A673 (cell line): ENCODE measurements around the gene KDM8.

Experiments used
- EZH2 ChIP-seq: fragments of 200-600 bp; sonication (generic); IDR thresholded peaks from 2 replicates; pipeline ENCODE4 v1.6.1; 2017; ENCODE audit warnings: borderline replicate concordance, low read depth, mild to moderate bottlenecking, mixed read lengths, antibody characterized with exemption, low read length; ENCODE audit not compliant: poor library complexity, severe bottlenecking
- TF ChIP-seq, protein P1 (sequence below): fragments of 300-800, 200-600 bp; sonication (generic); conservative IDR thresholded peaks from 2 replicates; pipeline ENCODE4 v1.5.1; 2017; ENCODE audit warnings: low read depth, mild to moderate bottlenecking, antibody characterized with exemption, low read length, moderate library complexity, mixed read lengths

DNA sequence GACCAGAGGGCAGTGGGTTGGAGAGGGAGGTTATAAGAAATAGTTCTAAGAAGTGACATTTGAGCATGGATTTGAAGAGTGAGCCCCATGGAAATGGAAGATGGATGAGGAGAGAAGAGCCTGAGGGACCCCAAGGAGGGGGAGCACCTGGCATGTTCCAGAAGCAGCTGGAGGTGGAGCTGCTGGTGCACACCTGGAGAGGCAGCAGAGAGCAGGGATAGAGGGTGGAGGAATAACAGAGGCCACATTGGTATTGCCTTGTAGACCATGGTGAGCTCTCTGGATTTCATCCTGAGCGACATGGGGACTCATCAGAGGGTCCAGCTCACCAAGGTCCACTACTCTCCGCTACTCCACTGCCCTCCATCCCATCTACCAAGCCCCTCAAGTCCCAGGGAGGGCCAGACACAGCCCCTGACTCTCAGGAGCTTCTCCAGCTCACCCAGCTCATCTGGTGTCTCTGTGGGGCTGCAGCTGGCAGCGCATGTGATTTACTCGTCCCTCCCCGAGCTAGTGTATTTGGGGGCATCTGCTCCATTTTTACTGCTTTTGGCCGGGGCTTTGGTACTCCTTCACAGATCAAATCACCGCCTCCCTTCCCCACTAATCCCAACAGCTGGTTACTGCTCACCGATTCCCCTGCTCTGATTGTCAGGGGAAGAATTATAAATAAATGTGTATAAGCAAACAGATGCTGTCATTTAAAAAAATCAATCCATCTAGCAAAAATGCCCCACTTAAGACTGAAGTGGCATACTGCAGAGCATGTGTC lies 22.1 kb upstream of the KDM8 start:
- TF ChIP-seq, protein P1, sequence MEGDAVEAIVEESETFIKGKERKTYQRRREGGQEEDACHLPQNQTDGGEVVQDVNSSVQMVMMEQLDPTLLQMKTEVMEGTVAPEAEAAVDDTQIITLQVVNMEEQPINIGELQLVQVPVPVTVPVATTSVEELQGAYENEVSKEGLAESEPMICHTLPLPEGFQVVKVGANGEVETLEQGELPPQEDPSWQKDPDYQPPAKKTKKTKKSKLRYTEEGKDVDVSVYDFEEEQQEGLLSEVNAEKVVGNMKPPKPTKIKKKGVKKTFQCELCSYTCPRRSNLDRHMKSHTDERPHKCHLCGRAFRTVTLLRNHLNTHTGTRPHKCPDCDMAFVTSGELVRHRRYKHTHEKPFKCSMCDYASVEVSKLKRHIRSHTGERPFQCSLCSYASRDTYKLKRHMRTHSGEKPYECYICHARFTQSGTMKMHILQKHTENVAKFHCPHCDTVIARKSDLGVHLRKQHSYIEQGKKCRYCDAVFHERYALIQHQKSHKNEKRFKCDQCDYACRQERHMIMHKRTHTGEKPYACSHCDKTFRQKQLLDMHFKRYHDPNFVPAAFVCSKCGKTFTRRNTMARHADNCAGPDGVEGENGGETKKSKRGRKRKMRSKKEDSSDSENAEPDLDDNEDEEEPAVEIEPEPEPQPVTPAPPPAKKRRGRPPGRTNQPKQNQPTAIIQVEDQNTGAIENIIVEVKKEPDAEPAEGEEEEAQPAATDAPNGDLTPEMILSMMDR, result no peak
- TF ChIP-seq EZH2, result no peak
